ENCODE results near the gene KIF25.

KIF25 gene

DNA sequence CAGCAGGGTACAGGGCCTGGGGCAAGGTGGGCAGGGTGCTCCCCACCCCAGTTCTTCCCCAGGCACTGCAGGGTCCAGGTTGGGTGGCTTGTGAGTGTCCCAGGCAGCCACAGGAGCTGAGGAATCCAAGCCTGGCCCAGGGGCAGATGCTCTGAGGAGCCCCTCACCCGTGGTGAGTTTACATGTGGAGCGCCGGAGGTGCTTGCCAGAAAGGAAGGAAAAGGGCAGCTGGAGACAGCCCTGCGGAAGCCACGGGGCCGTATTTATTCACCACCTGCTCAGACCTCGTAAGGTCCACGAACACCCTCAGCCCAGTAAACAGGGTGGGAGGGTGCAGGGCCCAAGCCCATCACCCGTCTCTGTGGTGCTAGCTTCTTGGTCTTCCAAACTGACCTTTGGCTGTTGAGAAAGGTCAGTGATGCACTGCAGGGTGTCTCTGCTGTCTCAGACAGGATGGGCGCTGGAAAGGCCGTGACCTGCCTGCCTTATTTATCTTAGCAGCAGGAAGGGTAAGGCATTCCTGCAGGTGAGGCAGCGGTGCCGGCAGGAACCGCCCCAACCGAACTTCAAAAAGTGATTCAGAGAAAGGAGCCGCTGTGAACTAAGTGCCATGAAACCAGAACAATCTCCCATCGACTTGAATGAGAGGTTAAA, 85.5 kb downstream of the KIF25 start:
- no peak for TF ChIP-seq SIN3A (IDR thresholded peaks at IDR 0.05; ENCODE audit: borderline replicate concordance, insufficient read depth, low read length)
- no peak for TF ChIP-seq TAF1 (IDR thresholded peaks at IDR 0.05; ENCODE audit: borderline replicate concordance, insufficient read depth, low read length)
- no peak for TF ChIP-seq FOXP2 (optimal IDR thresholded peaks at IDR 0.05; ENCODE audit: borderline replicate concordance, extremely low read depth, extremely low read length, insufficient read depth)
- TF ChIP-seq, protein P1, sequence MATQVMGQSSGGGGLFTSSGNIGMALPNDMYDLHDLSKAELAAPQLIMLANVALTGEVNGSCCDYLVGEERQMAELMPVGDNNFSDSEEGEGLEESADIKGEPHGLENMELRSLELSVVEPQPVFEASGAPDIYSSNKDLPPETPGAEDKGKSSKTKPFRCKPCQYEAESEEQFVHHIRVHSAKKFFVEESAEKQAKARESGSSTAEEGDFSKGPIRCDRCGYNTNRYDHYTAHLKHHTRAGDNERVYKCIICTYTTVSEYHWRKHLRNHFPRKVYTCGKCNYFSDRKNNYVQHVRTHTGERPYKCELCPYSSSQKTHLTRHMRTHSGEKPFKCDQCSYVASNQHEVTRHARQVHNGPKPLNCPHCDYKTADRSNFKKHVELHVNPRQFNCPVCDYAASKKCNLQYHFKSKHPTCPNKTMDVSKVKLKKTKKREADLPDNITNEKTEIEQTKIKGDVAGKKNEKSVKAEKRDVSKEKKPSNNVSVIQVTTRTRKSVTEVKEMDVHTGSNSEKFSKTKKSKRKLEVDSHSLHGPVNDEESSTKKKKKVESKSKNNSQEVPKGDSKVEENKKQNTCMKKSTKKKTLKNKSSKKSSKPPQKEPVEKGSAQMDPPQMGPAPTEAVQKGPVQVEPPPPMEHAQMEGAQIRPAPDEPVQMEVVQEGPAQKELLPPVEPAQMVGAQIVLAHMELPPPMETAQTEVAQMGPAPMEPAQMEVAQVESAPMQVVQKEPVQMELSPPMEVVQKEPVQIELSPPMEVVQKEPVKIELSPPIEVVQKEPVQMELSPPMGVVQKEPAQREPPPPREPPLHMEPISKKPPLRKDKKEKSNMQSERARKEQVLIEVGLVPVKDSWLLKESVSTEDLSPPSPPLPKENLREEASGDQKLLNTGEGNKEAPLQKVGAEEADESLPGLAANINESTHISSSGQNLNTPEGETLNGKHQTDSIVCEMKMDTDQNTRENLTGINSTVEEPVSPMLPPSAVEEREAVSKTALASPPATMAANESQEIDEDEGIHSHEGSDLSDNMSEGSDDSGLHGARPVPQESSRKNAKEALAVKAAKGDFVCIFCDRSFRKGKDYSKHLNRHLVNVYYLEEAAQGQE (IDR thresholded peaks at IDR 0.05; ENCODE audit: insufficient read depth in 1 of 2, low read depth in 2 of 2, low read length in 2 of 2), result no peak
- no peak for TF ChIP-seq POLR2AphosphoS5 (IDR thresholded peaks at IDR 0.05; ENCODE audit: low read depth, low read length)

DNA sequence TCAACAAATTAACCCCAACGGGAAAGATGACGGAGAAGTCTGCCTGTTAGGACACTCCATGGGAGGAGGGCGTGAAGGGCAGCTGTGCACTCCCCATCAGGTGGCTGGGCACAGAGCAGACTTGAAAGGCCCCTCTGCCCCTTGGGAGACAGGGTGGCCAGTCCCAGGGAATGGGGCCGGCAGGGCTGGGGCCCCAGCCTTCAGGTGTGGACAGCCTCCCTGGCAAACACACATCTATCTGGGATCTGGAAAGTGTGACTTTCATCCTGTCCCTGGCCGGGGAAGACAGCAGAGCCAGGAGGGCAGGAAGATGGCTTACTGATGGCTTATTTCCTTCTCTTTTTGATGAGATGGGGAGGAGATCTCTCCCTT, 86.0 kb downstream of the KIF25 start:
- TF ChIP-seq FOXP2 (optimal IDR thresholded peaks at IDR 0.05; ENCODE audit: borderline replicate concordance, extremely low read depth, extremely low read length, insufficient read depth), result no peak

DNA sequence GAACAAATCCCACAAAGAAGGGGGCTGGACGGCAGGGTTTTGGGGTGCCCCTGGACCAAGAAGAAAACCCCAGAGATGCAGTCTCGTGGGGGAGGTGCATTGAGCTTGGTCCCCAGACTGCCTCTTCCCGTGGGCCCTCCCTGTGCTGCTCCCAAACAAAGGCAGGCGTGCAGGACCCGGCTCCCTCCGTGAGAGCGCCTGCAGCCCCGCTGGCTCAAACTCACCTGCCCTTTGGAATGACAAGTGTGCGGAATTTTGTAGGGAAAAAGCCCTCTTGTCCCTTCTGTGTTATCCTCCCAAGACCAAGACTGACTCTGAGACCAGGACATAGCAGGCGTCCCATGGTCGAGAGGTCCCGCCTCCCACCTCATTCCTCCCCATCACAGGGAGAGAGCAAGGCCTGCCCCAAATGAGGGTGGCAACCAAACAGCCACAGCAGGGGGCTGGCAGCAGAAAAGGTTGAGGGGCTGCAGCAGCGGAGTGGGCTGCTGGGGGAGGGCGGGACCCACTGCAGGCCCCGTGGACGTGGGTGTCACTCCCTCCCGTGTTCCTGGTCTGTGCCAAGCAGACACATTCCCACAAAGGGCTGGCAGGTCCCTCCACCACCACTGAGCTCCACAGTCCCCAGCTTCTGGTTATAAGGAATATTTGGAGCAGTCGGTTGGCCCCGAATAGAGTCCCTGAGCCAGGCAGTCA, 87.1 kb downstream of the KIF25 start:
- TF ChIP-seq POLR2AphosphoS5 (IDR thresholded peaks at IDR 0.05; ENCODE audit: low read depth, low read length) (no peak), FOXP2 (optimal IDR thresholded peaks at IDR 0.05; ENCODE audit: borderline replicate concordance, extremely low read depth, extremely low read length, insufficient read depth) (no peak), TAF1 (IDR thresholded peaks at IDR 0.05; ENCODE audit: borderline replicate concordance, insufficient read depth, low read length) (no peak), SIN3A (IDR thresholded peaks at IDR 0.05; ENCODE audit: borderline replicate concordance, insufficient read depth, low read length) (no peak)
- TF ChIP-seq, protein P1 (IDR thresholded peaks at IDR 0.05; ENCODE audit: insufficient read depth in 1 of 2, low read depth in 2 of 2, low read length in 2 of 2), result no peak

DNA sequence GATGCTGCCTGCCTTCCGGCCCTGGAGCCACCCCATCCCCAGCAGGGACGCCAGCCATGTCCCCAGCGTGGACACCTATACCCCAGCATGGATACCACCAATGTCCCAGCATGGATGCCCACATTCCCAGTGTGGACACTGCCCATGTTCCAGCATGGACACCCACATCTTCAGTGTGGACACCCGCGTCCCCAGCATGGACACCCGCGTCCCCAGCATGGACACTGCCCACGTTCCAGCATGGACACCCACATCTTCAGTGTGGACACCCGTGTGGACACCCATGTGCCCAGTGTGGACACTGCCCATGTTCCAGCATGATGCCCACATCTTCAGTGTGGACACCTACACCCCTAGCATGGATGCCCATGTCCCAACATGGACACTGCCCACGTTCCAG, 88.6 kb downstream of the KIF25 start:
- TF ChIP-seq POLR2AphosphoS5 (IDR thresholded peaks at IDR 0.05; ENCODE audit: low read depth, low read length) (no peak), FOXP2 (optimal IDR thresholded peaks at IDR 0.05; ENCODE audit: borderline replicate concordance, extremely low read depth, extremely low read length, insufficient read depth) (no peak), TAF1 (IDR thresholded peaks at IDR 0.05; ENCODE audit: borderline replicate concordance, insufficient read depth, low read length) (no peak), SIN3A (IDR thresholded peaks at IDR 0.05; ENCODE audit: borderline replicate concordance, insufficient read depth, low read length) (no peak)
- TF ChIP-seq, protein P1 (IDR thresholded peaks at IDR 0.05; ENCODE audit: insufficient read depth in 1 of 2, low read depth in 2 of 2, low read length in 2 of 2), result no peak

DNA sequence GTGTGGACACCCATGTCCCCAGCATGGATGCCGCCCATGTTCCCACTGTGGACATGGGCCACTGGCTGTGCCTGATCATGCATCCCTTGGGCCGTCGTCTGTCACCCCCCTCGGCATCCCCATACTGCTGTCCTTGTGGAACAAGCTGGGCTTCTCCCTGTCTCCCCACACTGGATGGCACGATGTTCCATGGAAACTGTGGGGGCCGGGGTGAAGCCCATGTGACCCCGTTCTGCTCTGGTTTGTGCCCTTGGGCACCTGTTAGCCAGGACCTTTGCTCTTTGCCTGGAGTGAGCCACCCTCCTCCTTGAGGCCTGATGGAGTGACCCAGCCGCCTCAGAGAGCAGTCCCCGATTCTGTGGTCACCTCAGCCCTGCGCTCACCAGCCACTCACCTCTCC, 89.1 kb downstream of the KIF25 start:
- TF ChIP-seq TAF1 (IDR thresholded peaks at IDR 0.05; ENCODE audit: borderline replicate concordance, insufficient read depth, low read length) (no peak), FOXP2 (optimal IDR thresholded peaks at IDR 0.05; ENCODE audit: borderline replicate concordance, extremely low read depth, extremely low read length, insufficient read depth) (no peak), POLR2AphosphoS5 (IDR thresholded peaks at IDR 0.05; ENCODE audit: low read depth, low read length) (no peak), SIN3A (IDR thresholded peaks at IDR 0.05; ENCODE audit: borderline replicate concordance, insufficient read depth, low read length) (no peak)
- TF ChIP-seq, protein P1 (IDR thresholded peaks at IDR 0.05; ENCODE audit: insufficient read depth in 1 of 2, low read depth in 2 of 2, low read length in 2 of 2), result no peak

Measured in PFSK-1 (cell line).